ENCODE results near the gene UTF1.

Gene UTF1

GRCh38 chr10:133254421-133255120, 24.6 kb downstream of the UTF1 start (continued):
- TF ChIP-seq ZNF18 (tag by site-specific recombination; IDR thresholded peaks at IDR 0.05) = peak; percentile 97
- TF ChIP-seq ZNF518A (tag by site-specific recombination; conservative IDR thresholded peaks at IDR 0.05; ENCODE audit: low read depth) = no peak
- TF ChIP-seq ZFHX2 (tag by site-specific recombination; conservative IDR thresholded peaks at IDR 0.05) = peak; percentile 70
- TF ChIP-seq ZNF174 (tag by site-specific recombination; IDR thresholded peaks at IDR 0.05) = no peak
- TF ChIP-seq ZNF2 (tag by site-specific recombination; IDR thresholded peaks at IDR 0.05) = no peak
- no peak for TF ChIP-seq MEIS1 (CRISPR knock-in tag; IDR thresholded peaks at IDR 0.05; ENCODE audit: borderline replicate concordance)
- TF ChIP-seq ZNF792 (tag by site-specific recombination; IDR thresholded peaks at IDR 0.05) = no peak

GRCh38 chr10:133255323-133255722, 25.3 kb downstream of the UTF1 start:
- POLR2A ChIA-PET = no interaction called here
- Histone ChIP-seq H3K4me1 (ENCODE audit: control insufficient read depth, insufficient read depth, low read length) (no peaks in the 10 kb centered on the region; the same call in 1 of the 2 replicates), H3K9me3 (ENCODE audit: control insufficient read depth, insufficient read depth, low read depth, low read length) (no peaks in the 10 kb centered on the region), H3K27ac (ENCODE audit: extremely low read depth, low read depth, low read length) (no peak overlapping the region), H3K4me3 (ENCODE audit: low read depth, low read length) (no peak overlapping the region), H3K36me3 (ENCODE audit: control insufficient read depth in 2 of 2, insufficient read depth in 1 of 2, low read length in 2 of 2) (no peaks in the 10 kb centered on the region)
- CTCF ChIA-PET = no interaction called here
- TF ChIP-seq KLF7 (tag by site-specific recombination; IDR thresholded peaks at IDR 0.05; ENCODE audit: borderline replicate concordance) (no peak), ZBTB6 (tag by site-specific recombination; IDR thresholded peaks at IDR 0.05) (no peak), ZNF473 (tag by site-specific recombination; IDR thresholded peaks at IDR 0.05) (no peak), ZNF549 (tag by site-specific recombination; IDR thresholded peaks at IDR 0.05) (no peak), PRDM6 (tag by site-specific recombination; IDR thresholded peaks at IDR 0.05) (no peak), ZNF280D (tag by site-specific recombination; IDR thresholded peaks at IDR 0.05) (no peak), ZNF544 (tag by site-specific recombination; IDR thresholded peaks at IDR 0.05) (no peak), ZSCAN18 (tag by site-specific recombination; IDR thresholded peaks at IDR 0.05) (no peak), ZNF501 (tag by site-specific recombination; IDR thresholded peaks at IDR 0.05) (no peak), ZNF791 (tag by site-specific recombination; IDR thresholded peaks at IDR 0.05) (no peak), REPIN1 (tag by site-specific recombination; IDR thresholded peaks at IDR 0.05; ENCODE audit: low read depth) (no peak), ZEB2 (tag by site-specific recombination; IDR thresholded peaks at IDR 0.05) (no peak)
